ENCODE data around the gene SPRR4. TPM values are rescaled to one million over a fixed set of nuclear protein-coding genes. Genes with fewer than 3 reads are reported as not detected.
A peak's percentile ranks its signal among the peaks of the same experiment; 100 is the strongest.

The SPRR4 gene
- total RNA-seq: 100 to 1,000 TPM in 2 of 4 donors, 10 to 100 TPM in 1, 1 to 10 TPM in 1; 1.4 to 478 (median 67.3) TPM

GRCh38 chr1:152970495-152970894, at the start of gene SPRR4:
Gene SPRR4 (plus strand): TSS chr1:152970648. CDS start chr1:152971891, 1,243 bp downstream.
- Histone ChIP-seq H3K4me1 (peaks cover 5% of the 10 kb centered on the region), H3K4me3 (no peak within 1 kb of the TSS), H3K9me3 (no peaks in the 10 kb centered on the region), H3K36me3 (no peaks in the 10 kb centered on the region), H3K27me3 (no peaks in the 10 kb centered on the region), H3K27ac (no peak within 1 kb of the TSS)
- DNase-seq (ENCODE audit: low spot score in 2 of 2): no peak
- TF ChIP-seq CTCF (IDR thresholded peaks at IDR 0.05) (no peak), EP300 (IDR thresholded peaks at IDR 0.05) (no peak), POLR2A (IDR thresholded peaks at IDR 0.05) (no peak)
- WGBS: 94% methylated on average over 6 of the region's 6 CpGs

GRCh38 chr1:152924191-152924590, 46.3 kb upstream of the SPRR4 start:
- WGBS: 29% methylated on average over 2 of the region's 2 CpGs
- Histone ChIP-seq H3K9me3 (no peaks in the 10 kb centered on the region), H3K27me3 (no peaks in the 10 kb centered on the region), H3K27ac (no peak overlapping the region), H3K36me3 (no peaks in the 10 kb centered on the region), H3K4me1 (no peaks in the 10 kb centered on the region), H3K4me3 (no peak overlapping the region)
- TF ChIP-seq POLR2A (IDR thresholded peaks at IDR 0.05): no peak
- no peak for DNase-seq (ENCODE audit: low spot score in 2 of 2)

- Histone ChIP-seq H3K36me3 (no peaks in the 10 kb centered on the region), H3K4me3 (no peak overlapping the region), H3K9me3 (no peaks in the 10 kb centered on the region), H3K27ac (no peak overlapping the region), H3K27me3 (no peaks in the 10 kb centered on the region), H3K4me1 (no peaks in the 10 kb centered on the region)
- no peak for DNase-seq (ENCODE audit: low spot score in 2 of 2)
- TF ChIP-seq EP300 (IDR thresholded peaks at IDR 0.05) (no peak), CTCF (IDR thresholded peaks at IDR 0.05) (peak in 1 of 2 donors; percentile 38), POLR2A (IDR thresholded peaks at IDR 0.05) (no peak)
- 56% methylated on average over 3 of the region's 3 CpGs for WGBS
Observed at GRCh38 chr1:152926091-152926490, 44.4 kb upstream of the SPRR4 start.

- no peak for TF ChIP-seq CTCF (IDR thresholded peaks at IDR 0.05)
- TF ChIP-seq POLR2AphosphoS5 (IDR thresholded peaks at IDR 0.05): no peak
- no peak for TF ChIP-seq EP300 (IDR thresholded peaks at IDR 0.05)
- TF ChIP-seq POLR2A (IDR thresholded peaks at IDR 0.05): no peak
- Histone ChIP-seq H3K36me3 (no peaks in the 10 kb centered on the region), H3K27me3 (no peaks in the 10 kb centered on the region), H3K27ac (no peak overlapping the region), H3K4me1 (no peaks in the 10 kb centered on the region), H3K9me3 (no peaks in the 10 kb centered on the region), H3K4me3 (no peak overlapping the region)
- no peak for DNase-seq (ENCODE audit: low spot score in 2 of 2)
- WGBS: 90% methylated on average over 3 of the region's 3 CpGs
Observed at GRCh38 chr1:152928671-152929070, 41.8 kb upstream of the SPRR4 start.

- TF ChIP-seq EP300 (IDR thresholded peaks at IDR 0.05) (no peak), POLR2AphosphoS5 (IDR thresholded peaks at IDR 0.05) (no peak), CTCF (IDR thresholded peaks at IDR 0.05) (no peak), POLR2A (IDR thresholded peaks at IDR 0.05) (no peak)
- 66% methylated on average over 4 of the region's 4 CpGs for WGBS
- Histone ChIP-seq H3K4me3 (no peak overlapping the region), H3K27me3 (no peaks in the 10 kb centered on the region), H3K27ac (no peak overlapping the region), H3K36me3 (no peaks in the 10 kb centered on the region), H3K9me3 (no peaks in the 10 kb centered on the region), H3K4me1 (no peaks in the 10 kb centered on the region)
- DNase-seq (ENCODE audit: low spot score in 2 of 2): no peak
Observed at GRCh38 chr1:152932170-152932811, 38.2 kb upstream of the SPRR4 start.

- 71% methylated on average over 2 of the region's 2 CpGs for WGBS
- H3K27ac ChIP-seq: no peak overlapping the region
- H3K4me3 ChIP-seq: no peak overlapping the region
- TF ChIP-seq CTCF (IDR thresholded peaks at IDR 0.05) (no peak), POLR2AphosphoS5 (IDR thresholded peaks at IDR 0.05) (no peak), POLR2A (IDR thresholded peaks at IDR 0.05) (no peak), EP300 (IDR thresholded peaks at IDR 0.05) (no peak)
- no peaks in the 10 kb centered on the region for H3K9me3 ChIP-seq
- H3K36me3 ChIP-seq: no peaks in the 10 kb centered on the region
- no peak for DNase-seq (ENCODE audit: low spot score in 2 of 2)
- H3K4me1 ChIP-seq: no peaks in the 10 kb centered on the region
- no peaks in the 10 kb centered on the region for H3K27me3 ChIP-seq
Observed at GRCh38 chr1:152933196-152933595, 37.3 kb upstream of the SPRR4 start.

All from suprapubic skin (tissue), 4 donors.